OCI-LY7 (cell line): ENCODE data around the gene VPS13C. TPM values are rescaled to one million over a fixed set of nuclear protein-coding genes. Genes with fewer than 3 reads are reported as not detected.

Experiments
- BruUV-seq: library from RNA; stranded (reverse); fragments of 400-500 nt; replicated peaks from 2 replicates; lab custom pipeline; 2021; lab: Mats Ljungman, UMichigan
- CTCF ChIA-PET: fragments of 300-600 bp; sonication (Branson Sonifier 250); formaldehyde crosslinking; loops from one replicate; lab custom pipeline; 2022; ENCODE audit warnings: antibody characterized with exemption; ENCODE audit not compliant: unreplicated experiment; lab: Charles Lee
- POLR2A ChIA-PET: fragments of 300-600 bp; sonication (Branson Sonifier 250); formaldehyde crosslinking; loops from one replicate; lab custom pipeline; 2022; ENCODE audit warnings: antibody characterized with exemption; lab: Charles Lee
- DNase-seq: peaks from one replicate; pipeline ENCODE4 v3.0.0-alpha.2; 2015; ENCODE audit warnings: low spot score
- H2AFZ ChIP-seq: fragments of 200-600 bp; sonication (generic), shearing (Covaris generic); 2 replicates; pipeline ENCODE4 v1.6.1; 2014; ENCODE audit warnings: mild to moderate bottlenecking, antibody characterized with exemption, low read length, moderate library complexity
- H3K27ac ChIP-seq: fragments of 200-600 bp; sonication (generic); 2 replicates; pipeline ENCODE4 v1.5.1; 2014; ENCODE audit warnings: mixed run types, low read depth, mild to moderate bottlenecking, moderate library complexity, low read length, inconsistent platforms; ENCODE audit not compliant: poor library complexity, severe bottlenecking
- H3K36me3 ChIP-seq: fragments of 200-600 bp; sonication (generic); 2 replicates; pipeline ENCODE4 v1.6.1; 2014; ENCODE audit warnings: mild to moderate bottlenecking, antibody characterized with exemption, low read length, moderate library complexity, mixed read lengths; ENCODE audit not compliant: insufficient read depth
- H3K4me1 ChIP-seq: fragments of 200-600 bp; sonication (generic); 2 replicates; pipeline ENCODE4 v1.5.1; 2014; ENCODE audit warnings: mild to moderate bottlenecking, low read length; ENCODE audit not compliant: insufficient read depth, poor library complexity, severe bottlenecking
- H3K4me2 ChIP-seq: fragments of 200-600 bp; sonication (generic); 2 replicates; pipeline ENCODE4 v1.6.1; 2014; ENCODE audit warnings: mild to moderate bottlenecking, low read length
- H3K4me3 ChIP-seq: fragments of 200-600 bp; sonication (generic); 2 replicates; pipeline ENCODE4 v1.5.1; 2014; ENCODE audit warnings: mild to moderate bottlenecking, low read depth, low read length; ENCODE audit not compliant: poor library complexity, severe bottlenecking
- H3K79me2 ChIP-seq: fragments of 200-600 bp; sonication (generic); 2 replicates; pipeline ENCODE4 v1.6.1; 2016; ENCODE audit warnings: low read depth, mild to moderate bottlenecking, low read length, moderate library complexity, mixed read lengths; ENCODE audit not compliant: insufficient read depth
- H3K9me2 ChIP-seq: fragments of 200-600 bp; sonication (generic); 2 replicates; pipeline ENCODE4 v1.6.1; 2016; ENCODE audit warnings: mild to moderate bottlenecking, low read length, mixed read lengths; ENCODE audit not compliant: insufficient read depth
- H3K9me3 ChIP-seq: fragments of 200-600 bp; sonication (generic); 2 replicates; pipeline ENCODE4 v1.6.1; 2014; ENCODE audit warnings: mild to moderate bottlenecking, mixed run types, low read length, mixed read lengths
- H4K20me1 ChIP-seq: fragments of 200-600 bp; sonication (generic); 2 replicates; pipeline ENCODE4 v1.6.1; 2014; ENCODE audit warnings: mild to moderate bottlenecking, antibody characterized with exemption, low read length, moderate library complexity, mixed read lengths; ENCODE audit not compliant: insufficient read depth
- CTCF ChIP-seq: fragments of 200-600 bp; sonication (generic); conservative IDR thresholded peaks from 2 replicates; pipeline ENCODE4 v1.5.1; 2014; ENCODE audit warnings: mild to moderate bottlenecking, antibody characterized with exemption, low read length, moderate library complexity, mixed read lengths
- EZH2phosphoT487 ChIP-seq: fragments of 200-600 bp; sonication (generic); IDR thresholded peaks from 2 replicates; pipeline ENCODE4 v1.6.1; 2018; ENCODE audit warnings: low read depth, borderline replicate concordance, mild to moderate bottlenecking, mixed run types, antibody characterized with exemption, low read length, moderate library complexity, mixed read lengths
- intact Hi-C: fragments of 100-400 bp; cut with micrococcal nuclease; formaldehyde crosslinking; loops from one replicate; pipeline ENCODE4 v1.10.0; 2022; ENCODE audit not compliant: unreplicated experiment
- total RNA-seq, 2 experiments: library from RNA; depleted of rRNA in 1 of 2; stranded (reverse); fragments of >200 nt in 1 of 2; shearing (Covaris generic) in 1 of 2; gene quantifications; 2 replicates each; pipeline ENCODE4 v1.2.3, GENCODE V29; 2014 to 2022

Gene VPS13C
- total RNA-seq, 2 experiments from 2014 or later = 44.4 to 60.6 TPM

- Histone ChIP-seq H2AFZ (no peak overlapping the region), H4K20me1 (no peaks in the 10 kb centered on the region), H3K79me2 (no peaks in the 10 kb centered on the region), H3K4me2 (no peak overlapping the region), H3K9me3 (peaks cover 17% of the 10 kb centered on the region), H3K27ac (no peak overlapping the region), H3K9me2 (no peaks in the 10 kb centered on the region), H3K4me3 (no peak overlapping the region), H3K36me3 (peaks cover 78% of the 10 kb centered on the region), H3K4me1 (no peaks in the 10 kb centered on the region)
- ChIA-PET POLR2A (no interaction called here), CTCF (no interaction called here)
- no TSS peak for BruUV-seq
- TF ChIP-seq CTCF (no peak), EZH2phosphoT487 (no peak)
- intact Hi-C loops = no loop called here
- DNase-seq = no peak
Observed at GRCh38 chr15:61892140-61892539, 168.1 kb downstream of the VPS13C start.

GRCh38 chr15:61890106-61890505 is 170.1 kb downstream of the VPS13C start:
- POLR2A ChIA-PET = no interaction called here
- H4K20me1 ChIP-seq = no peaks in the 10 kb centered on the region

GRCh38 chr15:61889706-61890105 is 170.5 kb downstream of the VPS13C start:
- Histone ChIP-seq H3K9me3 (peaks cover 17% of the 10 kb centered on the region), H3K36me3 (peaks cover 64% of the 10 kb centered on the region), H3K9me2 (no peaks in the 10 kb centered on the region), H3K4me1 (no peaks in the 10 kb centered on the region), H4K20me1 (no peaks in the 10 kb centered on the region), H3K4me2 (no peak overlapping the region), H3K27ac (no peak overlapping the region), H3K4me3 (no peak overlapping the region), H3K79me2 (no peaks in the 10 kb centered on the region), H2AFZ (no peak overlapping the region)
- CTCF ChIA-PET = no interaction called here
- no peak for TF ChIP-seq CTCF
- TF ChIP-seq EZH2phosphoT487 = no peak
- no TSS peak for BruUV-seq
- intact Hi-C loops = no loop called here
- no peak for DNase-seq
- POLR2A ChIA-PET = no interaction called here

More at GRCh38 chr15:61890106-61890505, 170.1 kb downstream of the VPS13C start:
- H3K9me2 ChIP-seq = no peaks in the 10 kb centered on the region
- BruUV-seq = no TSS peak
- no peaks in the 10 kb centered on the region for H3K4me1 ChIP-seq
- H2AFZ ChIP-seq = no peak overlapping the region
- no peak overlapping the region for H3K27ac ChIP-seq
- H3K4me2 ChIP-seq = no peak overlapping the region
- no peaks in the 10 kb centered on the region for H3K79me2 ChIP-seq
- TF ChIP-seq EZH2phosphoT487 = no peak
- no peak for TF ChIP-seq CTCF
- H3K36me3 ChIP-seq = peaks cover 68% of the 10 kb centered on the region
- intact Hi-C loops = no loop called here
- CTCF ChIA-PET = no interaction called here
- DNase-seq = no peak
- peaks cover 17% of the 10 kb centered on the region for H3K9me3 ChIP-seq
- no peak overlapping the region for H3K4me3 ChIP-seq
